Thyroid gland (tissue), 4 donors: Measurements from ENCODE around the gene TBC1D26.

Experiments used
- POLR2A ChIP-seq, 2 donors: fragments of 450-650 bp; IDR thresholded peaks; one replicate each; pipeline ENCODE4 v1.6.1; 2017; ENCODE audit warnings: antibody characterized with exemption in 2 of 2, mild to moderate bottlenecking in 2 of 2, moderate library complexity in 1 of 2
- TF ChIP-seq, protein P1 (sequence below), 6 experiments: fragments of 200-600 bp in 3 of 6; fragments of 450-650 bp in 3 of 6; sonication (generic) in 3 of 6; IDR thresholded peaks; one replicate each; pipeline ENCODE4 v1.5.1; 2016 to 2019; ENCODE audit warnings: antibody characterized with exemption in 6 of 6, mild to moderate bottlenecking in 2 of 6, inconsistent platforms in 1 of 6, moderate library complexity in 1 of 6

DNA sequence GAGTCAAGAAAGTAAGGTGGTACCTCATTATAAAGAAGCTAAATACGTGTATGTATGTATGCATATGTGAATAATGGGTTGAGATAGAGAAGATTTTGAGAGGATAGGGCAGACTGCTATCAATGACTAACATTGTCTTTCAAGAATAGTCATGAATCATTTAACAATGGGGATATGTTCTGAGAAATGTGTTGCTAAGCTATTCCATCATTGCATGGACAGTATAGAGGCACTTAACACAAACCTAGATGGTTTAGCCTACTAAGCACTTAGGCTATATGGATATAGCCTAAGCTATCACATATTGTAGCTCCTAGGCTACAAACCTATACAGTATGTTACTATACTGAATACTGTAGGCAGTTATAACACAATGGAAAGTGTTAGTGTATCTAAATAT, 45.2 kb downstream of the TBC1D26 start:
- TF ChIP-seq, protein P1, sequence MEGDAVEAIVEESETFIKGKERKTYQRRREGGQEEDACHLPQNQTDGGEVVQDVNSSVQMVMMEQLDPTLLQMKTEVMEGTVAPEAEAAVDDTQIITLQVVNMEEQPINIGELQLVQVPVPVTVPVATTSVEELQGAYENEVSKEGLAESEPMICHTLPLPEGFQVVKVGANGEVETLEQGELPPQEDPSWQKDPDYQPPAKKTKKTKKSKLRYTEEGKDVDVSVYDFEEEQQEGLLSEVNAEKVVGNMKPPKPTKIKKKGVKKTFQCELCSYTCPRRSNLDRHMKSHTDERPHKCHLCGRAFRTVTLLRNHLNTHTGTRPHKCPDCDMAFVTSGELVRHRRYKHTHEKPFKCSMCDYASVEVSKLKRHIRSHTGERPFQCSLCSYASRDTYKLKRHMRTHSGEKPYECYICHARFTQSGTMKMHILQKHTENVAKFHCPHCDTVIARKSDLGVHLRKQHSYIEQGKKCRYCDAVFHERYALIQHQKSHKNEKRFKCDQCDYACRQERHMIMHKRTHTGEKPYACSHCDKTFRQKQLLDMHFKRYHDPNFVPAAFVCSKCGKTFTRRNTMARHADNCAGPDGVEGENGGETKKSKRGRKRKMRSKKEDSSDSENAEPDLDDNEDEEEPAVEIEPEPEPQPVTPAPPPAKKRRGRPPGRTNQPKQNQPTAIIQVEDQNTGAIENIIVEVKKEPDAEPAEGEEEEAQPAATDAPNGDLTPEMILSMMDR (IDR thresholded peaks at IDR 0.05), result no peak
- no peak for TF ChIP-seq POLR2A (IDR thresholded peaks at IDR 0.05)
